ENCODE measurements around the gene C16orf90. TPM values are rescaled to one million over a fixed set of nuclear protein-coding genes. Genes with fewer than 3 reads are reported as not detected.

The C16orf90 gene
- total RNA-seq, 1 donor from 2014 or later: not detected

DNA sequence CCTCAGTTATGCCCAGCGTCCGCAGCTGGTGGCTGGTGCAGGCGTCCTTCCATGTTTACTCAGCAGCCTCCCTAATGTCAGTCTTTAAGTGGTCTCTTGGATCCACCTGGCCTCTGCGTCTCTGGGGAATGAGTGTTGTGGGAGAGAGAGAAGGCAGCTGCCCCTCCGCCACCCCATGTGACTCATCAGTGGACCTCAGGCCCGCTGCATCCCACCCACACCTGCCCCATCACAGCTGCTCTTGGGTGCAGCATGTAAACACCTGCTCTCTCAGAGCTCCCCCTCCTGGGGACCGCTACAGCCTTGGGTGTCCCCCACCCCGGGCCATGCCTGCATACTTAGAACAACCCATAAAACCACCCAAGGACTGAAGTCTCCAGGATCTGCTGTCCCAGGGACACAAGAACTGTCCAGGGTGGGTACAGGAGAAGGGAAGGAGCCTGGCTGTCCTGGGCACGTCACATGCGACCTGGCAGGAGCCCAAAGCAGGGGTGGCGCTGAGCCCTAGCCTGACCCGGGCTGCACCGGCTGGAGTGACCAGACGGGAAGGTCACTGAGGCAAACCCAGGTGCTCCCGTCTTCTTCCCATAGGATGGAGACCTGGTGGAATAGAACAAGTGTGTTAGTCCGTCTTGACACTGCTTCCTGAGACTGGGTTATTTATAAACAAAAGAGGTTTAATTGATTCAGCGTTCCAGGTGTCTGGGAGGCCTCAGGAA is 4.2 kb downstream of the C16orf90 start:
- Histone ChIP-seq H3K9me3 (no peaks in the 10 kb centered on the region), H3K36me3 (peaks cover 0 to 8% of the 10 kb centered on the region in 2 donors), H3K27me3 (no peaks in the 10 kb centered on the region), H3K27ac (no peak overlapping the region), H3K4me1 (peaks cover 15% of the 10 kb centered on the region), H3K4me3 (no peak overlapping the region)
- no peak for DNase-seq (ENCODE audit: extremely low spot score in 2 of 2)
- intact Hi-C loops (cut with DNase I): loop anchor here (10.0 kb wide), 1 partner anchor 216 kb away; no protein-coding TSS in a partner anchor
- no peak for TF ChIP-seq POLR2AphosphoS5 (IDR thresholded peaks at IDR 0.05; ENCODE audit: insufficient read depth in 1 of 2, low read depth in 1 of 2)
- TF ChIP-seq, protein P1, sequence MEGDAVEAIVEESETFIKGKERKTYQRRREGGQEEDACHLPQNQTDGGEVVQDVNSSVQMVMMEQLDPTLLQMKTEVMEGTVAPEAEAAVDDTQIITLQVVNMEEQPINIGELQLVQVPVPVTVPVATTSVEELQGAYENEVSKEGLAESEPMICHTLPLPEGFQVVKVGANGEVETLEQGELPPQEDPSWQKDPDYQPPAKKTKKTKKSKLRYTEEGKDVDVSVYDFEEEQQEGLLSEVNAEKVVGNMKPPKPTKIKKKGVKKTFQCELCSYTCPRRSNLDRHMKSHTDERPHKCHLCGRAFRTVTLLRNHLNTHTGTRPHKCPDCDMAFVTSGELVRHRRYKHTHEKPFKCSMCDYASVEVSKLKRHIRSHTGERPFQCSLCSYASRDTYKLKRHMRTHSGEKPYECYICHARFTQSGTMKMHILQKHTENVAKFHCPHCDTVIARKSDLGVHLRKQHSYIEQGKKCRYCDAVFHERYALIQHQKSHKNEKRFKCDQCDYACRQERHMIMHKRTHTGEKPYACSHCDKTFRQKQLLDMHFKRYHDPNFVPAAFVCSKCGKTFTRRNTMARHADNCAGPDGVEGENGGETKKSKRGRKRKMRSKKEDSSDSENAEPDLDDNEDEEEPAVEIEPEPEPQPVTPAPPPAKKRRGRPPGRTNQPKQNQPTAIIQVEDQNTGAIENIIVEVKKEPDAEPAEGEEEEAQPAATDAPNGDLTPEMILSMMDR (IDR thresholded peaks at IDR 0.05): no peak
- TF ChIP-seq POLR2A (IDR thresholded peaks at IDR 0.05): no peak

DNA sequence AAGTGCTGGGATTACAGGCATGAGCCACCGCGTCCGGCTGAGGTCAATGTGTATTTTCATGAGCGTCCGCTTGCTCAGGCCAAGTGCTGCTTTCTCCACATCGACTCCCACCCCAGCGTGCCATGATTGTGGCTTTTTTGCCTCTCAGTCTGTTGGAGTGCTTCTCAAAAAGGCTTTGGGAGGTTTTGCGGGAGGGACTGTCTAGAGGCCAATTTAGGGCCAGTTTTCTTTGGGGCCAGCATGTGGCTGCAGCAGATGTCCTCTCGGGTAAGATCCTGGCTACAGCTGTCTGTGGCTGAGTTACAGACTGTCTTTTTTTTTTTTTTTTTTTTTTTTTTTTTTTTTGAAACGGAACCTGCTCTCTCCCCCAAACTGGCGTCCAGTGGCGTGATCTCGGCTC is 6.5 kb downstream of the C16orf90 start:
- Histone ChIP-seq H3K27me3 (no peaks in the 10 kb centered on the region), H3K36me3 (peaks cover 0 to 31% of the 10 kb centered on the region in 2 donors), H3K9me3 (no peaks in the 10 kb centered on the region), H3K4me3 (no peak overlapping the region), H3K4me1 (peaks cover 14% of the 10 kb centered on the region), H3K27ac (no peak overlapping the region)
- intact Hi-C loops (cut with DNase I): loop anchor here (10.0 kb wide), 1 partner anchor 654 kb away; the partner anchor contains the start of gene ZG16B
- DNase-seq (ENCODE audit: extremely low spot score in 2 of 2): no peak
- TF ChIP-seq POLR2A (IDR thresholded peaks at IDR 0.05): no peak
- TF ChIP-seq POLR2AphosphoS5 (IDR thresholded peaks at IDR 0.05; ENCODE audit: insufficient read depth in 1 of 2, low read depth in 1 of 2): no peak
- TF ChIP-seq, protein P1 (IDR thresholded peaks at IDR 0.05): no peak

DNA sequence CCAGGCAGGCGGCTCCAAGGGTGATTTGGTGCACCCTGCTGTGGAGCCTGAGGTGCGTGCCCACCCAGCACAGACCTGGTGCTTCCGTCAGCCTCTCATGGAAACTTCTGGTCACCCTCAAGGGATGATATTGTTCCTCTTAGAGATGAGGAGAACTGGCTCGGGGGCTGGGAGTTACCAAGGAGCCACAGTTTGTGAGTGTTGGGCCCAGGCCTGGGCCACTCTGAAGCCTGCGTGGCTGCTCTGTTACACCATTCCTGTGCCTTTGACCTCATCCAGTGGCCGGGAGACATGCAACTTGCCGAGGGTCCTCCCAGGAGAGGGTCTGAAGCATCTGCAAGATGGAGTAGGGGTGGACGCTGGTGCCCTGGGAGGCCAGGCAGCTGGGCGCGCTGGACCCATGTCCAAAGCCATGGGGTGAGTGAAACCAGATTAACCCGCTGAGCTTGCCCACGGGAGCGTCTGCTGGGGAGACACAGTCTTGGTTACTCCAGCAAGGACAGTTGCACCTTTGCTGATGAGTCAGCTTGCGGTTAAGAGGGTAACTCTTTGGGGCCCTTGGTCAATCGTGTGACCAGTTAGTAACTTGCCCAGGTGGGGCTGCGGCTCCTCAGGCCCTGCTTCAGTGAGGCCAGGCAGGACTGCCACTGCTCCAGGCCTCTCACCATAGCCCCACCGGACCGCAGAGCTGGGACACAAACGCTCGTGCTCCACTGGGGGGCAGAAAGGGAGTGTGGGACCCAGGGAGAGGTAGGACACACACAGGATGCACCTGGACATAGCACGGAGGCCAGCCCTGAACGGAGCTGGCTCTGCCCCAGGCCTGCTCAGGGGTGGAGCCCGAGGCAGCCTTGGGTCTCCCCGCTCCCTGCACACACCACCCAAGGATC is 7.5 kb downstream of the C16orf90 start:
- DNase-seq (ENCODE audit: extremely low spot score in 2 of 2): no peak
- H3K36me3 ChIP-seq: peaks cover 0 to 41% of the 10 kb centered on the region in 2 donors

DNA sequence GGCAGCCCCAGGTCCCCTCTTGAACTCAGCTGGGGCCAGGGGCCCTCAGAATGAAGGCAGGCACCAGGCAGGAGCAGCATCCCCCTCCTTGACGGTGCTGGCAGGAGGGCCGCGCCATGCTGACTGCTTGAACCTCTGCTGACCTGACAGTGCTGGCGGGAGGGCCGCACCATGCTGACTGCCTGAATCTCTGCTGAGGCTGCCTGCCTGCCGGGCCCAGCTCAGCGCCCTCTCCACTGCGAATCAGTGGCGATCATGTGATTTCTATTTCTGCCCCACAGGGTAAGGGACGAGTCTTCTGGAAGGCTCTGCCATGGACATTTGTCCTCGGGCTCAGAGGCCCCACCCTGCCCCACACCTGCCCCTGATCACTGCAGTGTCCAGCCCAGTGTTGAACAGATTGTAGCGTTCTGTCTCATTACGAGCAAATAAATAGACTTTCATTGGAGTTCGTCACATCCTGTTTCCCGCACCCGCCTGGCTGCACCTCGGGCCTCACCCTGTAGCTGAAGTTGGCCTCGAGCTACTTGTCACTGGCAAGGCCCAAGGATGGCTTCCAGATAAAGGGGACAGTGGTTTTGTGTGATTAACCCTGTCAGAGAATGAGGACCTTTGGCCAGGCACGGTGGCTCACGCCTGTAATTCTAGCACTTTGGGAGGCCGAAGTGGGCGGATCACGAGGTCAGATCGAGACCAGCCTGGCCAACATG is 8.6 kb downstream of the C16orf90 start:
- intact Hi-C loops (cut with DNase I): loop anchor here (10.0 kb wide), 1 partner anchor 652 kb away; the partner anchor contains the start of gene ZG16B
- Histone ChIP-seq H3K27ac (no peak overlapping the region), H3K9me3 (no peaks in the 10 kb centered on the region), H3K4me3 (no peak overlapping the region), H3K4me1 (no peaks in the 10 kb centered on the region), H3K36me3 (peaks cover 0 to 52% of the 10 kb centered on the region in 2 donors), H3K27me3 (no peaks in the 10 kb centered on the region)
- DNase-seq (ENCODE audit: extremely low spot score in 2 of 2): no peak
- TF ChIP-seq POLR2AphosphoS5 (IDR thresholded peaks at IDR 0.05; ENCODE audit: insufficient read depth in 1 of 2, low read depth in 1 of 2) (no peak), POLR2A (IDR thresholded peaks at IDR 0.05) (no peak)
- TF ChIP-seq, protein P1 (IDR thresholded peaks at IDR 0.05): no peak

More for the DNA sequence above, 7.5 kb downstream of the C16orf90 start:
- Histone ChIP-seq H3K27ac (no peak overlapping the region), H3K9me3 (no peaks in the 10 kb centered on the region), H3K4me1 (peaks cover 5% of the 10 kb centered on the region), H3K27me3 (no peaks in the 10 kb centered on the region), H3K4me3 (no peak overlapping the region)
- TF ChIP-seq POLR2A (IDR thresholded peaks at IDR 0.05) (no peak), POLR2AphosphoS5 (IDR thresholded peaks at IDR 0.05; ENCODE audit: insufficient read depth in 1 of 2, low read depth in 1 of 2) (no peak)
- TF ChIP-seq, protein P1 (IDR thresholded peaks at IDR 0.05): no peak
- intact Hi-C loops (cut with DNase I): loop anchor here (10.0 kb wide), 1 partner anchor 653 kb away; the partner anchor contains the start of gene ZG16B
